Activated B cell treated with CpG ODN at 0.5 μM for 24 hours (primary cell): Measurements from ENCODE around the gene RNGTT. TPM values are rescaled to one million over a fixed set of nuclear protein-coding genes. Genes with fewer than 3 reads are reported as not detected.

Source experiments
- ATAC-seq: fragments of 200-7000 bp; cut with Tn5 transposase; one replicate; pipeline ENCODE4 v1.10.0; 2021; ENCODE audit warnings: low read depth, mild to moderate bottlenecking, moderate library complexity
- CTCF ChIA-PET: fragments of 350-600 bp; sonication (Branson Sonifier 250); formaldehyde crosslinking; loops from one replicate; lab custom pipeline; 2021; ENCODE audit warnings: antibody characterized with exemption; lab: Charles Lee
- POLR2A ChIA-PET: fragments of 350-600 bp; sonication (Branson Sonifier 250); formaldehyde crosslinking; loops from one replicate; lab custom pipeline; 2021; ENCODE audit warnings: antibody characterized with exemption; lab: Charles Lee
- DNase-seq: peaks from one replicate; pipeline ENCODE4 v3.0.0; 2022
- H3K27ac Mint-ChIP-seq: one replicate; pipeline ENCODE4 v1.8.0; 2020; ENCODE audit warnings: mixed read lengths
- H3K27me3 Mint-ChIP-seq: one replicate; pipeline ENCODE4 v1.8.0; 2021; ENCODE audit warnings: mixed read lengths
- H3K36me3 Mint-ChIP-seq: one replicate; pipeline ENCODE4 v1.8.0; 2021; ENCODE audit warnings: low read depth, mixed read lengths
- H3K4me1 Mint-ChIP-seq: one replicate; pipeline ENCODE4 v1.8.0; 2021; ENCODE audit warnings: mixed read lengths
- H3K4me3 Mint-ChIP-seq: one replicate; pipeline ENCODE4 v1.8.0; 2020; ENCODE audit warnings: mild to moderate bottlenecking, mixed read lengths
- H3K9me3 Mint-ChIP-seq: one replicate; pipeline ENCODE4 v1.8.0; 2020; ENCODE audit warnings: mixed read lengths
- CTCF ChIP-seq: fragments of 200-600 bp; IDR thresholded peaks from one replicate; pipeline ENCODE4 v1.8.0; 2022; ENCODE audit warnings: antibody characterized with exemption, mild to moderate bottlenecking
- intact Hi-C: fragments of 100-400 bp; cut with micrococcal nuclease; formaldehyde crosslinking; loops from one replicate; pipeline ENCODE4 v1.15.1; 2024
- total RNA-seq: library from RNA; stranded (reverse); gene quantifications from 2 replicates; pipeline ENCODE4 v1.2.3, GENCODE V29; 2022

Gene RNGTT
- total RNA-seq, 1 donor from 2014 or later: 25.9 TPM

DNA sequence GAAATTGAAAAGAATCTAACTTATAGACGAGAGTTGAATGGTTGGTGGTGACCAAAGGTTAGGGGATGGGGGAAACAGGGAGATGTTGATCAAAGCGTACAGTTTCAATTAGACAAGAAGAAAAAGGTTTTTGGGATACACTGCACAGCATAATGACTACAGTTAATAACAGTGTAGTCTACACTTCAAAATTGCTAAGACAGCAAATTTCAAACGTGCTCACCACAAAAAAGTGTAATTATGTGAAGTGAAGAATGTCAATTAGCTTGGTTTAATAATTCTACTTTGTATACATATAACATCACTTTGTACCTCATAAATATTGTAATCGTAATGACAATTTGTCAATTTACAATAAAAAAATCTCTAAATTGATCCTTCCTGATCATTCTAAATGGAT lies 267.5 kb downstream of the RNGTT start:
- DNase-seq (no peak), ATAC-seq (no peak)
- H3K9me3 Mint-ChIP-seq: peaks cover 14% of the 10 kb centered on the region
- H3K4me3 Mint-ChIP-seq: no peak overlapping the region
- no peak for TF ChIP-seq CTCF
- H3K36me3 Mint-ChIP-seq: peaks cover 28% of the 10 kb centered on the region
- CTCF ChIA-PET: no interaction called here
- H3K27ac Mint-ChIP-seq: no peak overlapping the region
- H3K27me3 Mint-ChIP-seq: no peaks in the 10 kb centered on the region
- peaks cover 10% of the 10 kb centered on the region for H3K4me1 Mint-ChIP-seq
- POLR2A ChIA-PET: no interaction called here
- intact Hi-C loops: no loop called here

- ATAC-seq: no peak
- H3K4me3 Mint-ChIP-seq: no peak overlapping the region
- POLR2A ChIA-PET: no interaction called here
- no peak for DNase-seq
- peaks cover 7% of the 10 kb centered on the region for H3K9me3 Mint-ChIP-seq
- no peaks in the 10 kb centered on the region for H3K27me3 Mint-ChIP-seq
- CTCF ChIA-PET: no interaction called here
- H3K36me3 Mint-ChIP-seq: peaks cover 31% of the 10 kb centered on the region
- TF ChIP-seq CTCF: no peak
- H3K4me1 Mint-ChIP-seq: no peaks in the 10 kb centered on the region
- no peak overlapping the region for H3K27ac Mint-ChIP-seq
- intact Hi-C loops: no loop called here
These were observed 279.7 kb downstream of the RNGTT start for GRCh38 chr6:88683734-88684133.

GRCh38 chr6:88680654-88681053 lies 282.8 kb downstream of the RNGTT start:
- no peak for ATAC-seq
- no peak for DNase-seq
- H3K4me1 Mint-ChIP-seq: no peaks in the 10 kb centered on the region
- peaks cover 2% of the 10 kb centered on the region for H3K9me3 Mint-ChIP-seq
- no peak overlapping the region for H3K27ac Mint-ChIP-seq
- ChIA-PET POLR2A (no interaction called here), CTCF (no interaction called here)
- no peaks in the 10 kb centered on the region for H3K27me3 Mint-ChIP-seq
- TF ChIP-seq CTCF: no peak
- intact Hi-C loops: no loop called here
- H3K4me3 Mint-ChIP-seq: no peak overlapping the region
- peaks cover 30% of the 10 kb centered on the region for H3K36me3 Mint-ChIP-seq

- Mint-ChIP-seq H3K4me3 (no peak overlapping the region), H3K27ac (no peak overlapping the region), H3K9me3 (peaks cover 2% of the 10 kb centered on the region), H3K27me3 (no peaks in the 10 kb centered on the region), H3K4me1 (no peaks in the 10 kb centered on the region), H3K36me3 (peaks cover 32% of the 10 kb centered on the region)
- ChIA-PET CTCF (no interaction called here), POLR2A (no interaction called here)
- no peak for TF ChIP-seq CTCF
- intact Hi-C loops: no loop called here
- no peak for DNase-seq
- ATAC-seq: no peak
These were observed 283.6 kb downstream of the RNGTT start for GRCh38 chr6:88679841-88680240.

DNA sequence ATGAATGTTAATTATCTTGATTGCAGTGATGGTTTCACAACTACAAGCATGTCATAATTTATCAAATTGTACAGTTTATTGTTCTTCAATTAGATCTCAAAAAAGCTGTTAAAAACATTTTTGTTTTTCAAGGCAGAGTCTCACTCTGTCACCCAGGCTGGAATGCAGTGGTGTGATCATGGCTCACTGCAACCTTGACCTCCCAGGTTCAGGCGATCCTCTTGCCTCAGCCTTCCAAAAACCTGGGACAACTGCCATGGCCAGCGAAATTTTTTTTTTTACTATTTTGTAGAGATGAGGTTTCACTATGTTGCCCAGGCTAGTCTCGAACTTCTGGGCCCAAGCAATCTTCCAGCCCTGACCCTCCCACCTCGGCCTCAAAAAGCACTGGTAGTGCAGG lies 286.1 kb downstream of the RNGTT start:
- no peak for TF ChIP-seq CTCF

More for the DNA sequence above, 286.1 kb downstream of the RNGTT start:
- Mint-ChIP-seq H3K4me1 (no peaks in the 10 kb centered on the region), H3K9me3 (peaks cover 10% of the 10 kb centered on the region), H3K27me3 (no peaks in the 10 kb centered on the region), H3K4me3 (no peak overlapping the region), H3K27ac (no peak overlapping the region), H3K36me3 (peaks cover 50% of the 10 kb centered on the region)
- ChIA-PET CTCF (no interaction called here), POLR2A (no interaction called here)
- intact Hi-C loops: no loop called here
- DNase-seq (no peak), ATAC-seq (no peak)
